Astrocyte of the cerebellum (primary cell): Measurements from ENCODE around the gene HOMER1.

ENCODE experiments used
- DNase-seq: peaks from one replicate; pipeline ENCODE4 v3.0.0-alpha.2; 2011; ENCODE audit warnings: low read depth
- H3K4me3 ChIP-seq: 2 replicates; pipeline ENCODE4 v1.5.1; 2011; ENCODE audit warnings: mild to moderate bottlenecking, low read depth, low read length, moderate library complexity
- in situ Hi-C: cut with HindIII; loops from 2 replicates; pipeline ENCODE4 v1.10.0; 2017; ENCODE audit warnings: low sequenced_read_pairs
- TF ChIP-seq, protein P1 (sequence below): IDR thresholded peaks from 2 replicates; pipeline ENCODE4 v1.5.1; 2012; ENCODE audit warnings: low read length, low read depth, moderate library complexity, mild to moderate bottlenecking; ENCODE audit errors: missing control alignments

The HOMER1 gene

DNA sequence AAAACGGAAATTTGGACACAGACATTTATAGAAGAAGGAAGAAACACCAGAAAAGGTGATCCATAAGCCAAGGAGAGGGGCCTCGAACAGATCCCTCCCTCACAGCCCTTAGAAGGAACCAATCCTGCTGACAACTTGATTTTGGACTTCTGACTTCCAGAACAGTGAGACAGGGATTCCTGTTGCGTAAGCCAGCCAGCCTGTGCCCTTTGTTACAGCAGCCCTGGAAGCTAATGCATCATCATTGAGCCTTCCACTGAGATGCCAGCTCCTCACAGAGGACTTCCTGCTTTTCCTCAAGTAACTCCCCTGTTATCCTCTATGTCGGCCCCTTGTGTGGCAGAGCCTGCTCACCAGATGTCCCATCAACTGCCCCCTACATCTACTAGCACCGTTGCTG is 183.9 kb downstream of the HOMER1 start:
- no peak for DNase-seq
- H3K4me3 ChIP-seq, result no peak overlapping the region
- in situ Hi-C loops, result no loop called here
- TF ChIP-seq, protein P1, sequence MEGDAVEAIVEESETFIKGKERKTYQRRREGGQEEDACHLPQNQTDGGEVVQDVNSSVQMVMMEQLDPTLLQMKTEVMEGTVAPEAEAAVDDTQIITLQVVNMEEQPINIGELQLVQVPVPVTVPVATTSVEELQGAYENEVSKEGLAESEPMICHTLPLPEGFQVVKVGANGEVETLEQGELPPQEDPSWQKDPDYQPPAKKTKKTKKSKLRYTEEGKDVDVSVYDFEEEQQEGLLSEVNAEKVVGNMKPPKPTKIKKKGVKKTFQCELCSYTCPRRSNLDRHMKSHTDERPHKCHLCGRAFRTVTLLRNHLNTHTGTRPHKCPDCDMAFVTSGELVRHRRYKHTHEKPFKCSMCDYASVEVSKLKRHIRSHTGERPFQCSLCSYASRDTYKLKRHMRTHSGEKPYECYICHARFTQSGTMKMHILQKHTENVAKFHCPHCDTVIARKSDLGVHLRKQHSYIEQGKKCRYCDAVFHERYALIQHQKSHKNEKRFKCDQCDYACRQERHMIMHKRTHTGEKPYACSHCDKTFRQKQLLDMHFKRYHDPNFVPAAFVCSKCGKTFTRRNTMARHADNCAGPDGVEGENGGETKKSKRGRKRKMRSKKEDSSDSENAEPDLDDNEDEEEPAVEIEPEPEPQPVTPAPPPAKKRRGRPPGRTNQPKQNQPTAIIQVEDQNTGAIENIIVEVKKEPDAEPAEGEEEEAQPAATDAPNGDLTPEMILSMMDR, result no peak

DNA sequence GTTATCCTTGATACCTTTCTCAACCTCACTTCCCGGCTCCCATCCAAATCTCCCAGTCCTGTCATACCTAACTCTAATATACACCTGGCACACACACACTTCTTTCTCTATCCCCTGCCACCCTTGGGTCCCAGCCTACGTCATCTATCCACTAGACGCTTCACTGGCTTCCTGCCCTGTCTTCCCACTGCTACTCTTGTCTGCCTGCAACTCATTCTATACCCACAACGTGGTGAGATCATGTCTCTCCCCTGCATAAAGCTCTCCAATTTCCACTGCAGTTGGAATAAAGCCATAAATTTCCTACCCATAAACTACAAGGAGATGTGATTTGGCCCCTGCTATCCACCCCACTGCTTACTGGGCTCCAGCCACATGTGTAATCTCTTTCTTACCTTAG is 184.5 kb downstream of the HOMER1 start:
- in situ Hi-C loops, result no loop called here
- TF ChIP-seq, protein P1, result no peak
- H3K4me3 ChIP-seq, result no peak overlapping the region
- no peak for DNase-seq
